Lower leg skin (tissue), 4 donors: ENCODE measurements around the gene ADARB1. TPM values are rescaled to one million over a fixed set of nuclear protein-coding genes. Genes with fewer than 3 reads are reported as not detected.

Source experiments
- DNase-seq, 2 donors: peaks; one replicate each; pipeline ENCODE4 v3.0.0-alpha.2; 2019; ENCODE audit warnings: low spot score in 2 of 2
- H3K4me3 ChIP-seq: fragments of 200-600 bp; sonication (generic); 2 replicates; pipeline ENCODE4 v1.5.1; 2017; ENCODE audit warnings: mild to moderate bottlenecking, low read depth; ENCODE audit not compliant: poor library complexity, severe bottlenecking
- POLR2A ChIP-seq, 2 donors: fragments of 450-650 bp; IDR thresholded peaks; one replicate each; pipeline ENCODE4 v1.6.1; 2016 to 2017; ENCODE audit warnings: antibody characterized with exemption in 2 of 2, mild to moderate bottlenecking in 1 of 2, moderate library complexity in 1 of 2
- WGBS, 2 donors: methylation state at CpG; one replicate each; pipeline ENCODE4 v1.1.5; 2018; 5-methylcytosine and 5-hydroxymethylcytosine counted together
- intact Hi-C: fragments of 100-400 bp; cut with DNase I; formaldehyde crosslinking; loops from one replicate; pipeline ENCODE4 v1.15.0; 2023; ENCODE audit warnings: low total_unique reads
- total RNA-seq, 4 donors: library from RNA; depleted of rRNA; stranded (reverse); fragments of >200 nt; gene quantifications; one replicate each; pipeline ENCODE4 v1.1.0, GENCODE V29; 2016
- TF ChIP-seq, protein P1 (sequence below), 3 donors: fragments of 450-650 bp; IDR thresholded peaks; one replicate each; pipeline ENCODE4 v1.5.1; 2016; ENCODE audit warnings: antibody characterized with exemption in 3 of 3, mild to moderate bottlenecking in 3 of 3, moderate library complexity in 2 of 3

ADARB1 gene
- total RNA-seq, 4 donors from 2014 or later, result 14.6 to 21.9 (median 16.6) TPM

- intact Hi-C loops, result no loop called here
- H3K4me3 ChIP-seq, result no peak overlapping the region
- WGBS, 2 donors, result 86 to 89% methylated on average over 7 of the region's 7 CpGs
- no peak for DNase-seq
- TF ChIP-seq POLR2A (IDR thresholded peaks at IDR 0.05), result no peak
- TF ChIP-seq, protein P1, sequence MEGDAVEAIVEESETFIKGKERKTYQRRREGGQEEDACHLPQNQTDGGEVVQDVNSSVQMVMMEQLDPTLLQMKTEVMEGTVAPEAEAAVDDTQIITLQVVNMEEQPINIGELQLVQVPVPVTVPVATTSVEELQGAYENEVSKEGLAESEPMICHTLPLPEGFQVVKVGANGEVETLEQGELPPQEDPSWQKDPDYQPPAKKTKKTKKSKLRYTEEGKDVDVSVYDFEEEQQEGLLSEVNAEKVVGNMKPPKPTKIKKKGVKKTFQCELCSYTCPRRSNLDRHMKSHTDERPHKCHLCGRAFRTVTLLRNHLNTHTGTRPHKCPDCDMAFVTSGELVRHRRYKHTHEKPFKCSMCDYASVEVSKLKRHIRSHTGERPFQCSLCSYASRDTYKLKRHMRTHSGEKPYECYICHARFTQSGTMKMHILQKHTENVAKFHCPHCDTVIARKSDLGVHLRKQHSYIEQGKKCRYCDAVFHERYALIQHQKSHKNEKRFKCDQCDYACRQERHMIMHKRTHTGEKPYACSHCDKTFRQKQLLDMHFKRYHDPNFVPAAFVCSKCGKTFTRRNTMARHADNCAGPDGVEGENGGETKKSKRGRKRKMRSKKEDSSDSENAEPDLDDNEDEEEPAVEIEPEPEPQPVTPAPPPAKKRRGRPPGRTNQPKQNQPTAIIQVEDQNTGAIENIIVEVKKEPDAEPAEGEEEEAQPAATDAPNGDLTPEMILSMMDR (IDR thresholded peaks at IDR 0.05), result no peak
These were observed 9.7 kb downstream of the ADARB1 start for GRCh38 chr21:45084121-45084520.

GRCh38 chr21:45084881-45085536 lies 10.6 kb downstream of the ADARB1 start:
- DNase-seq, result no peak
- H3K4me3 ChIP-seq, result no peak overlapping the region
- WGBS, 2 donors, result 85 to 90% methylated on average over 13 of the region's 13 CpGs
- TF ChIP-seq, protein P1 (IDR thresholded peaks at IDR 0.05), result no peak
- TF ChIP-seq POLR2A (IDR thresholded peaks at IDR 0.05), result no peak
- intact Hi-C loops, result no loop called here

GRCh38 chr21:45085700-45086099 lies 11.3 kb downstream of the ADARB1 start:
- intact Hi-C loops, result no loop called here
- 68 to 73% methylated on average over 6 of the region's 6 CpGs for WGBS, 2 donors
- DNase-seq, result no peak
- no peak overlapping the region for H3K4me3 ChIP-seq
- TF ChIP-seq, protein P1 (IDR thresholded peaks at IDR 0.05), result no peak
- no peak for TF ChIP-seq POLR2A (IDR thresholded peaks at IDR 0.05)

DNA sequence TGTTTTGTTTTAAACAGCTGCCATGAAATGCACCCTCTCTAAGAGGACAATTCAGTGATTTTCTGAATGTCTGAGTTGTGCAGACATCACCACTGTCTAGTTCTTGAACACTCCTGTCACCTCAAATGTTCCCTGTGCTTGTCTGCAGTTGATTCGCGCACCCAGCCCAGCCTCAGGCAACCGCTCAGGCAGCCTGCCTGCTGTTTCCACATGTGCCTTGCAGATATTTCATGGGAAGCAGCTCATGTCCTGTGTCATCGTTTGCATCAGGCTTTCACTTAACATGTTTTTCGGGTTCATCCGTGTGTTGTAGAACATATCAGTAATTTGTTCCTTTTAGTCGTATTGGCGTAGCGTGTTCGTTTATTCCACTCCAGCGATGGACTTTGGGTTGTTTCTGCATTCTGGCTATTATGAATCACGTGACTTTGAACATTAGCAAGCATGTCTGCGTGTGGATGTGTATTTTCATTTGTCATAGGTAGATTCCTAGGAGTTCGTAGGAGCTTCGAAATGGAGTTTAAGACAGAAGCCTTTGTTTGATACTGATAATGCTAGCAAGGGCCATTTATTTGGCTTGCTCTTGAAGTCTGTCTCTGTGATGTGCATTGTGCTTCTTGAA lies 12.1 kb downstream of the ADARB1 start:
- TF ChIP-seq, protein P1 (IDR thresholded peaks at IDR 0.05), result no peak
- no peak for TF ChIP-seq POLR2A (IDR thresholded peaks at IDR 0.05)
- no peak for DNase-seq
- no peak overlapping the region for H3K4me3 ChIP-seq
- 68 to 75% methylated on average over 15 of the region's 15 CpGs for WGBS, 2 donors
- intact Hi-C loops, result no loop called here

DNA sequence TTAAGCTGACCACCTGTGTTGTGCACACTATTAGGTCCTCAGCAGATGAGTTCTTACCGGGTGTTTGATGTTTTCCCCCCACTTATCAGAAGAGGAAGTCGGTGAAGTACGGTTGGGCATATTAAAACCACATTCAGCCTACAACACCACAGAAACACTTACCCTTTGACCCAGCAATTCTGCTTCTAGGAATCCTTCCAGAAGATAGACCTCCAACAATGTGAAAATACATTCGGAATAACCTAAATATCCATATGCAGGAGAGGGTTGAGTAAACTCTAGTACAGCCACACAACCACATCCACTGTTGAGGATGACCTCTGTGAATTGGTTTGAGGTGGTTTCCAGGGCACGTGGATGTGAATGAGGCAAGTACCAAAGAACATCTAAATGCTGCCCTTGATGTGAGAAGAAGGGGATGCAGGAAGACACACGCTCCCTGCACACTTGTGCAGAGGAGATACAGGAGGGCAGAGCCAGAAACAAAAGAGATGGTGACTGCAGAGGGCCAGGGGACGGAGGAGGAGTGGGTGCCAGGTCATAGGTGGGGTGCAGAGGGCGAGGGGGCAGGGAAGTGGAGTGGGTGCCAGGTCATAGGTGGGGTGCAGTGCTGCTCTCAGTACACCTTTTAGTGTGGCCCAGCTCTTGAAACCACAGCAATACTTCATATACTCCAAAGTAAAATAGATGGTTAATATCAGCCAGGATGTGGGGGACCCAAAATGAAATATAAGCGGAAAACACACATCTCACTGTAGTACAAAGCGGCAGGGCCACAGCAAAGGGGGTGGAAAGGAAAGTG lies 12.8 kb downstream of the ADARB1 start:
- H3K4me3 ChIP-seq, result no peak overlapping the region
- intact Hi-C loops, result no loop called here
- no peak for TF ChIP-seq POLR2A (IDR thresholded peaks at IDR 0.05)
- DNase-seq, result no peak
- WGBS, 2 donors, result 85 to 88% methylated on average over 10 of the region's 10 CpGs

DNA sequence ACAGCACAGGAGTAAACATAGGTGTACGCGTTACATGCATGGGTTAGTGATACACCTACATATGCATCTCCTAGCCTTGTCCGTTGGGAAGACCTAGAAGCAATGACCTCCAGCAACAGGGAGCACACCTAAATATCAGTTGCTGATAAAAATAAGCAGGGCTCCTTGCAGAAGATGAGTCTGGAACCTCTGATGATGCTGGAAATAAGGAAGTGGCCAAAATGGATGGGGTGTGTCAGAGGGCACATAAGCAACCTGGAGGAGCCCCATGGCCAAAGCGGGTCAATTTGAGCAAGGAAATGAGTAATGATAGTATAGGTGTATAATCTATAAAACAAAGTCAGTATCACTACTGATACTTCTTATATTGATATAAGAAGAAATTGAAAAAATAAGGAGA lies 13.7 kb downstream of the ADARB1 start:
- H3K4me3 ChIP-seq, result no peak overlapping the region
- intact Hi-C loops, result no loop called here
- whole genome bisulfite sequencing, 2 donors, result 95 to 97% methylated on average over 4 of the region's 4 CpGs
- DNase-seq, result no peak
- TF ChIP-seq, protein P1 (IDR thresholded peaks at IDR 0.05), result no peak
- no peak for TF ChIP-seq POLR2A (IDR thresholded peaks at IDR 0.05)
